ENCODE data around the gene CNKSR3. TPM values are rescaled to one million over a fixed set of nuclear protein-coding genes. Genes with fewer than 3 reads are reported as not detected.
A peak's percentile ranks its signal among the peaks of the same experiment; 100 is the strongest.

Gene CNKSR3
- total RNA-seq, 1 donor from 2014 or later: 7.4 TPM

DNA sequence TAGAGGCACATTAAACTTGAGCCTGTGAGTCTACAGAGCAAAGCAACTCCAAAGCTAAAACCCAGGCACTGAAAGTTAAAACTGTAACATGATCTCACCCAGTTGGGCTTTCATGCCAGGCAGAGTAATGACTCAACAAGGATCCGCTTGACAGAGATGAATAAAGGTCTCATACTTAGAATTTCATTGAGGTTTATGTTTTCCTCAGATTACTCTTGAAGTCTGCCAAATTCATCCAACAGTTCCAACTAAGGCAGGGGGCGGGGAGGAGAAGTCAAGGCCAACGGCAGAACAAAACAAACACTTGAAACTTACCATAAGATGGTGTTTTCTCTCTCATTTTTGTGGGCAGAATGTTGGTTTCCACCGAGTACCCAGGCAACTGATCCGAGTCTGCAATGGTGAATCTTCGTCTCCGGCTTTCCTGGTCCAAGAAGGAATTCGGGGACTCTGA, 99.8 kb downstream of the CNKSR3 start:
- H3K27ac ChIP-seq: peak overlapping the region; percentile 85
- intact Hi-C loops (cut with DNase I): loop anchor here (10.0 kb wide), 1 partner anchor 104 kb away; the partner anchor contains the start of gene CNKSR3
- peaks cover 0 to 16% of the 10 kb centered on the region in 2 donors for H3K36me3 ChIP-seq
- H3K4me3 ChIP-seq: no peak overlapping the region
- DNase-seq (ENCODE audit: extremely low spot score in 2 of 2): no peak
- no peak for TF ChIP-seq POLR2A (IDR thresholded peaks at IDR 0.05)
- peak in 1 of 2 donors; percentile 83 for TF ChIP-seq POLR2AphosphoS5 (IDR thresholded peaks at IDR 0.05; ENCODE audit: insufficient read depth in 1 of 2, low read depth in 1 of 2)
- no peak for TF ChIP-seq CTCF (IDR thresholded peaks at IDR 0.05)
- no peaks in the 10 kb centered on the region for H3K27me3 ChIP-seq
- H3K4me1 ChIP-seq: peaks cover 23% of the 10 kb centered on the region
- H3K9me3 ChIP-seq: no peaks in the 10 kb centered on the region

DNA sequence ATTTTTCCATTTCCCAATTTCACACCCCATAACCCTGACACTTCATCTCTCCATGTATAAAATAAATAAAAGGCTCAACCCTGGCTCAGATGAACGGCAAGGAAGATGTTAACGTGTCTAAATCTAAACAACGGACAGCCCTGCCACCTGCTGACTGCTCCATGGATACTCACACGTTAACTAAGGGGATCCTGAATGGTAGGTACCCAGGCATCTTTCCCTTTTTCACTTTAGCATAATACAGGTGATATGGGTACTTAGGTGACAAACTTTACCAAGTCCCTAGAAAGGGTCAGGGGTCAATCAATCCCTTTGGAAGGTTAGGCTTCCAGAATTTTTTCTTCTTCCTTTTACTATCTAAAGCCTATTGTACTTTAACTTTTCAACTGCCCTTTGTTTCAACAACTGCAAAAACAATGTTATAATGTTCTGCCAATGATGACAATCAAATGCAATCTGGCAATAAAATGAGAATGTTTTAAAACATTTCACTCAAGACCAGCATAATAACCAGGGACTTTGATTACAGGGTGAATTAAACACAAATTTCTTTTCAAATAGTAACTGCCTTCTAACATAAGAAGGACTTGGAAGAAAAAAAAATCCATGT, 101.5 kb downstream of the CNKSR3 start:
- Histone ChIP-seq H3K27me3 (no peaks in the 10 kb centered on the region), H3K9me3 (no peaks in the 10 kb centered on the region), H3K36me3 (peaks cover 0 to 16% of the 10 kb centered on the region in 2 donors), H3K4me3 (no peak overlapping the region), H3K27ac (no peak overlapping the region), H3K4me1 (peaks cover 29% of the 10 kb centered on the region)
- DNase-seq (ENCODE audit: extremely low spot score in 2 of 2): no peak
- intact Hi-C loops (cut with DNase I): loop anchor here (1.0 kb wide), 1 partner anchor 39 kb away; no protein-coding TSS in a partner anchor
- TF ChIP-seq CTCF (IDR thresholded peaks at IDR 0.05) (no peak), POLR2AphosphoS5 (IDR thresholded peaks at IDR 0.05; ENCODE audit: insufficient read depth in 1 of 2, low read depth in 1 of 2) (no peak), POLR2A (IDR thresholded peaks at IDR 0.05) (no peak)

DNA sequence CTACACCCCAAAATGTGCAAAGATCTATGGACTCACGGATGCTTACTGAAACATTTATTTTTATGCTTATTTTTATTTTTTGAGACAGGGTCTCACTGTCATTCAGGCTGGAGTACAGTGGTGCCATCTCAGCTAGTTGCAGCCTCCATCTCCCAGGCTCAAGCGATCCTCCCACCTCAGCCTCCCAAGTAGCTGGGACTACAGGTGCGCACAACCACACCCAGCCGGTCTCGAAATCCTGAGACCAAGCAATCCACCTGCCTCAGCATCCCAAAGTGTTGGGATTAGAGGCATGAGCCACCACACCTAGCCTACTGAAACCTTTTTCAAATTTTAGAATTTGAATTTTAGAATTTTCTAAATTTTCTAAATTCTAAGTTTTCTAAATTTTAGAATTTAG, 103.0 kb downstream of the CNKSR3 start:
- H3K4me3 ChIP-seq: no peak overlapping the region
- peaks cover 29% of the 10 kb centered on the region for H3K4me1 ChIP-seq
- no peaks in the 10 kb centered on the region for H3K27me3 ChIP-seq
- no peaks in the 10 kb centered on the region for H3K9me3 ChIP-seq
- intact Hi-C loops (cut with DNase I): no loop called here
- DNase-seq (ENCODE audit: extremely low spot score in 2 of 2): no peak
- peaks cover 0 to 16% of the 10 kb centered on the region in 2 donors for H3K36me3 ChIP-seq
- H3K27ac ChIP-seq: no peak overlapping the region
- no peak for TF ChIP-seq CTCF (IDR thresholded peaks at IDR 0.05)
- TF ChIP-seq POLR2A (IDR thresholded peaks at IDR 0.05): no peak
- no peak for TF ChIP-seq POLR2AphosphoS5 (IDR thresholded peaks at IDR 0.05; ENCODE audit: insufficient read depth in 1 of 2, low read depth in 1 of 2)

DNA sequence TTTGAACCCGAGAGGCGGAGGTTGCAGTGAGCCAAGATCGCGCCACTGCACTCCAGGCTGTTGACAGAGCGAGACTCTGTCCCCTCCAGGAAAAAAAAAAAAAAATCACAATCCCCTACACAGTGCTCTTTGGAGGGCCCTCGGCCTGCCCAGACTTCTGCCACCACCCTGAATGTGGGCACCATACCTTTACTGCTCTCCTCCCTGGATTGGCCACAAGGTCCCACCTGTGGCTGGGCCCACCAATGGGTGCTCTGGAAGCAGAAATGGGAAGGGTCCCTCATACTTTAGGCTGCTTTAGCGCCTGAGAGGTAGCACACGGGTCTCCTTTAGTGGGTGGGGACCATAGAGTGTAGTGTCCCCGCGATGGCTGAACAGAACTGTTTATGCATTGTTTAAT, 103.6 kb downstream of the CNKSR3 start:
- H3K36me3 ChIP-seq: peaks cover 0 to 16% of the 10 kb centered on the region in 2 donors
- no peaks in the 10 kb centered on the region for H3K27me3 ChIP-seq
- H3K4me1 ChIP-seq: peaks cover 29% of the 10 kb centered on the region
- no peak overlapping the region for H3K4me3 ChIP-seq
- H3K9me3 ChIP-seq: no peaks in the 10 kb centered on the region
- intact Hi-C loops (cut with DNase I): no loop called here
- TF ChIP-seq POLR2AphosphoS5 (IDR thresholded peaks at IDR 0.05; ENCODE audit: insufficient read depth in 1 of 2, low read depth in 1 of 2) (no peak), CTCF (IDR thresholded peaks at IDR 0.05) (no peak), POLR2A (IDR thresholded peaks at IDR 0.05) (no peak)
- DNase-seq (ENCODE audit: extremely low spot score in 2 of 2): no peak
- H3K27ac ChIP-seq: no peak overlapping the region

DNA sequence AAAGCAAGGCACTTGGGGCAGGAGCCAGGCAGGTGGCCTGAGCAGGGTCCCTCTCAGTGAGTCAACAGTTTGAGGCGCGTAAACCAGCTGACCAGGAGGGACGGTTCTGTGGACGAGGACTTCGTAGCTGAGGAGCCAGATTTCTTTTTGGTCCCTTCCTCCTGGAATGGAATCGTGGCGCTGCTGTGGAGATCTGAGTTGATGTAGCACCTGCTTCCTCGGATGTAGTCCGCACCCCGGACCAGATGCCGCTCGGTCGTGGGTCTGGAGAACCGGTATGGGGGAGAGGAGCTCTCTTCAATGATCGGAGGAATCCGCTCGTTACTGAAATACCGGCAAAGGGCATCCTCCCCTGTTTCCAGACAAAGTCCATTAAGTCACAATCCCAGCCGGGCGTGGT, 104.2 kb downstream of the CNKSR3 start:
- Histone ChIP-seq H3K27ac (no peak overlapping the region), H3K4me1 (peaks cover 23% of the 10 kb centered on the region), H3K27me3 (no peaks in the 10 kb centered on the region), H3K4me3 (no peak overlapping the region), H3K36me3 (peaks cover 0 to 16% of the 10 kb centered on the region in 2 donors), H3K9me3 (no peaks in the 10 kb centered on the region)
- TF ChIP-seq CTCF (IDR thresholded peaks at IDR 0.05) (no peak), POLR2A (IDR thresholded peaks at IDR 0.05) (no peak), POLR2AphosphoS5 (IDR thresholded peaks at IDR 0.05; ENCODE audit: insufficient read depth in 1 of 2, low read depth in 1 of 2) (no peak)
- no peak for DNase-seq (ENCODE audit: extremely low spot score in 2 of 2)
- intact Hi-C loops (cut with DNase I): no loop called here
